ENCODE data around the gene KCNMB4.

Gene KCNMB4, protein sequence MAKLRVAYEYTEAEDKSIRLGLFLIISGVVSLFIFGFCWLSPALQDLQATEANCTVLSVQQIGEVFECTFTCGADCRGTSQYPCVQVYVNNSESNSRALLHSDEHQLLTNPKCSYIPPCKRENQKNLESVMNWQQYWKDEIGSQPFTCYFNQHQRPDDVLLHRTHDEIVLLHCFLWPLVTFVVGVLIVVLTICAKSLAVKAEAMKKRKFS

DNA sequence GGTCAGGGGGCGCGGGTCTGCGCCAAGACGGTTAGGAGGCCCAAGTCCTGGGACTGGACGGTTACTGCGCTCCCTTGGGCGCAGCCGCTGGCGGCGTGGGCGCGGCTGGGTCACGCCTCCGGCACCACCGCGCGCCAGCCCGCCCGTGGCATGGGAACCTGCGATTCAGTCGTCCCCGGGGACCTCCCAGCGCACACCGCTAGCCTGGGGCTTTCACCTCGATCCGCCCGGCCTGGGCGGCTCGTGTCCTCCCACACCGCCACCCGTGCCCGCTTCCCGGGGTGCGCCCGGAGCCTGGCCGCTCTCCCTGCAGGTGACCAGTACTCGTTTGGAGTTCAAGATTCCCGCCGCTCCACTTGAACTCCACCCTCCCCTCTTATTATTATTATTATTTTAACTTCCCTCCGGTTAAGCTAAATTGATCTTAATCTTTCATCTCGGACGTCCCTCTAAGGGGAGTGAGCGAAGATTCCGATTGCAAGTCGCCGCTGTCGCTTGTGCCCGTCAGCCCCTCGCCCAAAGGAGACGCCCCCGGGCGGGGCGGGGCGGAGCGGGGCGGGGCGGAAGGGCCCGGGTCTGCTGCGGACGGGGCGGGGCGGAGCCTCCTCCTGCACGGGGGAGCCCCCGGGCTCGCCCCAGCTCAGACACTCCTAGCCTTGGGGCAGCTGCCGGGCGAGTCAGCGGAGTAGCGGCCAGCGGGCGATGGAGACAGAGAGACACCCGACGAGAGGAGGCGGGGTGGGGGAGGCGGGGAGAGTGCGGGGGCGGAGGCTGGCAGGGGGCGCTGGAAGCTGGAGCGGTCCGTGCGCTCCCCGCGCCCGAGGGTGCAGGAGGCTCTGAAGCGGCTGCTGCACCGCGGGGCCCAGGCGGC is at the start of gene KCNMB4:
Gene KCNMB4 (plus strand): TSS at position 643 of the 871 bp plus-strand sequence. CDS start 445 bp downstream, outside the sequence.
- peak; percentile 54 for DNase-seq

DNA sequence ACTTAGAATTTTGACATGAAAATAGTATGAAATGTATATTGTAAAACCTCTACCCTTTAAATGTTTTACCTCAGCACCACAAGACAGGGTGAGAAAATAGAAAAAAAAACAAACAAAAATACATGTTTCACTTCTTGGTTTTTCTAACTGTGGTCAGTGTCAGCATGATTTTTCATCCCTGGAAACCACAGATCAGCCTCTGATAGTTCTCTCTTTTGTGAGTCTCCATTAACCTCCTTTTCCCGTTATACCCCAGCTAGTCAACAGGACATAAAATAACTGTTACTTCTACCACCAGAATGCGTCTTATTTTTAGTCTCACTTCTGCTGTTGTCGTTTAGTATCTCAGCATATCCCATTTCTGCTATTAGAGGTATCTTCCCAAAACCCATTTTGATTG is 48.3 kb upstream of the KCNMB4 start:
- peak; percentile 52 for DNase-seq

DNA sequence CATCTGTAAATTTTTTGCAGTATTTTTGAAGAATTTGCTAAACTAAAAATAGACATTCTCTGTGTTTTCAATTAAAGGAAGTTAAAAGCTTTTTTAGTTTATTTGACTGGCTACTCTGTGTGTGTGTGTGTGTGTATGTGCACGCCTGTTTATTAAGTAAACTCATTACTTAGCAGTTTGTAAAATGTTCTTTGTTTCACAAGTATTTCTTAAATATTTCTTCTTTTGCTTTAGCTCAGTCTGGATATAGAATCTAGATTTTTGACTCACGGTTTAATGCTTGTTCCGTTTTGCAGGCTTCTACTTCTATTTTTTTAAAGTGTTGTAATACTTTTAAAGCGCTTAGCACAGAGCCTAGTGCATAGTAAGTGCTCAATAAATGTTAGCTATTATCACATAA is 46.5 kb upstream of the KCNMB4 start:
- no peak for DNase-seq

DNA sequence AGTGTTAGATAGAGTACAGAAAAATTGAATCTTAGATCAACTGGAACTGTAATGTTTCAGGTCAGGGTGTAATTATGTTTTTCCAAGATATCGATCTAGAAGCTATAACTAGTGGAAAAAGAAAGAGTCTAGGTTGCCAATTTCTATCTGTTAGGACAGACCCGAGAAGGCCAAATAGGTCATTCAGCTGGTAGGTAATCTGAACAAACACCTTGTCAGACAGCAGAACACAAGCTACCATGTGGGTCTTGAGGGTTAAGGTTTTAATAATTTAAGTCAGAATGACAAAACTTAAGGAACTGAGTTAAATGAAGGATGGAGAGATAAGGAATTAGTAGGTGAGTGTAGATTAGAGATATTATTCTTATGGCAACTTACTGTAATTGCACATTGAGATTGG is 44.9 kb upstream of the KCNMB4 start:
- peak; percentile 33 for DNase-seq

DNA sequence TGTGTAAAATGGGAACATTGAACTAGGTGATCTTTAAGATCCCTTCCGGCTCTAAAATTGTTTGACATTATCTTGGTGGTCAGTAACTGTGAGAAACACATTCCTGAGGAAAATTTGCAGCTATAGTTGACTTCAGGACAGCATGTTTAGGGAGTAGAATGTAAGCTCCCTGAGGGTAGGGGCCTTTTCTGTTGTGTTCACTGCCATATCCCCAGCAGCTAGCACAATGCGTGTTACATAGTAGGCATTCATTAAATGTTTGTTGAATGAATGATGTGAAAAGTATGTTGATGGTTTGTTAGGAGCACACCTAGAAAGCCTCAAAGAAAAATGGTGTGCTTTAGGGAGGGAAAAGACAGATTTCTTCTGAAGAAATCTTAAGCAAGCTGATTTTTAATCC is 38.5 kb upstream of the KCNMB4 start:
- DNase-seq = no peak

DNA sequence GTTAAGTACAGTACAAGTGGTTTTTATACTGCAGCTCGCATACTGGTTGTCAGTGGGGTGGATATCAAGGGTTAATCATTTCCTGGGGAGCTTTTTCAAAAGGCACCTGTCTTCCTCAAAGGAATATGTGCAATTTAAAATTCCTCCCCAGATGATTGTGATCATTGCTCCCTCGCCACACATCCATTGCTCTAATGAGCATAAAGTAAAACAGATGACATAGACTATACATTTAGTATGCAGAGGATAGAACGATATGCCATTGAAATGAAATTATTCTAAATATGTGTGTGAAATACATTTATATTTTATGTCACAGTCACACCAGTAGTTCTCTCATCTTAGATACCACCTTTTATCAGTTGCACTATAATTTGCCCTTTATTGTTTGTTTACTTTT is 36.4 kb upstream of the KCNMB4 start:
- no peak for DNase-seq

DNA sequence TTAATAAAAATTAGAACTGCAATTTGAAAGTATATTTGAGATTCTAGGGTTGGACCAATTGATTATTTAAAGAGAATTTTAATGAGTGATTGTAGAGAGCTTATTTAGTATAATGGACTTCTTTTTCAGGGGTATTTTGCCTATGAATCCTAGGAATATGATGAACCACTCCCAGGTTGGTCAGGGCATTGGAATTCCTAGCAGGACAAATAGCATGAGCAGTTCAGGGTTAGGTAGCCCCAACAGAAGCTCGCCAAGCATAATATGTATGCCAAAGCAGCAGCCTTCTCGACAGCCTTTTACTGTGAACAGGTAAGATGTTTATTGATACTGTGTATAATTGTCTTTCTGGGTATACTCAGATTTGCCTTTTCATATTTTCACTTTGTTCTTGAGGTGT is 35.9 kb upstream of the KCNMB4 start:
- DNase-seq = no peak

DNA sequence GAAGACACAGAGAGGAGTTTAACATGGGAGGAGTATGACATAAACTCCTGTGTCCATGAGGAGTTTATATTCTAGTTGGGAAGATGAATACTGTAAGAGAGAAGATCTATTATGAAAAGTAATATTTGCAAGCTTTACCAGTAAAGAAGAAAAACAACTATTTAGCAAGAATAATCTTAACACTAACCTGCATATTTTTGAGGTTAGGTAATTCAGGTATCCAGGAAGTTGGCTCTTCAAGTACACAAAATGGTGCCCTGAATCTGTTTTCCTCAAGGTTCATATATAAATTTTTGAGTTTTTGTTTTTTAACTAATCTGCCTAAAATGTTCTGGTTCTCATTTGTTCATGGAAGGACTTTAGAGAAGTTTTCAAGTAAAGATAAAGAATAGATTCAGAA is 33.9 kb upstream of the KCNMB4 start:
- DNase-seq = no peak

DNA sequence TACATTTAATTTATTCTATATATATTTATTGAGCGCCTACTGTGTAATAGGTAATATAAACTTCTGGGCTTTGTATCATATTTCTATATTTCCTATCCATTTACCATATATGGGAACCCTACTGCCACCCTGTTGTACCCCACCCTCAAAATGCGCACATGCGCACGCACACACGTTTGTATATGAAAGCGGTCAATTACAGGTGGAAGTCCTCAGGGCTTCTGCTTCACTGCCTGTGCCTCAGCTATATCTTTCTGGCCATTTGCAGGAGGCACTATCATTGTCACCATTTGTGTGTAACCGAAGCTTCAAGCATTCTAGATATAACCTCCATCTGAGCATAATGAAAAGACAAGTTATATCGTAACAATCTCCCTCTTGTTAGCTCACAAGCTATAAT is 31.3 kb upstream of the KCNMB4 start:
- no peak for DNase-seq

DNA sequence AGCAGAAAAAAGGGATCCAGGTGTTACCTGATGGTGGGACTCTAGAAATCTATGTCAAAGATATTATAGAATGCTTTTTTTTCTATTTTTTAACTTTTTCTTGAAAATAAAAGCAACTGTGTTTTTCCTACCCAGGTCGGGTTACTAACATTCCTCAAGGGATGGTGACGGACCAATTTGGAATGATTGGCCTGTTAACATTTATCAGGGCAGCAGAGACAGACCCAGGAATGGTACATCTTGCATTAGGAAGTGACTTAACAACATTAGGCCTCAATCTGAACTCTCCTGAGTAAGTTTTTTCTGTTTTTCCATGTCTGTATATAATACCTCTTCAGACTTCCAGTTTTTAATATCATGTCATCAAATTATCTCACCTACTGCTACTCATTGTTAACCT is 27.6 kb upstream of the KCNMB4 start:
- no peak for DNase-seq

DNA sequence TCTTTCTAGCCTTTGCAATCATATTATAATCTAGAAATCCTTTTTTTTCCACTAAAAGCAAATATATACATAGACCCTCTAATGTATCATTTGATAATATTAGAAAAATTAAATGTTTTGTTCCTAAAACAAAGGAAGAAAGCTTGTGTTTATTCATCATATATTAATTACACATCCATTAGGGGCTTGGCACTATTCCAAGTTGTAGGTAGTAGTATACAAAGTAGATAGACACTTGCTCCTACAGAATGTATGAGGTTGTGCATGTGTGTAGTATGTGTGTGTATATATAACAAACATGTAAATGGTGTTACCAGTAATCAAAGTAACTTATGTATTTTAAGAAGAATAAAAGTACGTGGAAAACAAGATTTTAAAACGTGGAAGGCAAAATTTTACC is 15.0 kb upstream of the KCNMB4 start:
- peak; percentile 27 for DNase-seq

DNA sequence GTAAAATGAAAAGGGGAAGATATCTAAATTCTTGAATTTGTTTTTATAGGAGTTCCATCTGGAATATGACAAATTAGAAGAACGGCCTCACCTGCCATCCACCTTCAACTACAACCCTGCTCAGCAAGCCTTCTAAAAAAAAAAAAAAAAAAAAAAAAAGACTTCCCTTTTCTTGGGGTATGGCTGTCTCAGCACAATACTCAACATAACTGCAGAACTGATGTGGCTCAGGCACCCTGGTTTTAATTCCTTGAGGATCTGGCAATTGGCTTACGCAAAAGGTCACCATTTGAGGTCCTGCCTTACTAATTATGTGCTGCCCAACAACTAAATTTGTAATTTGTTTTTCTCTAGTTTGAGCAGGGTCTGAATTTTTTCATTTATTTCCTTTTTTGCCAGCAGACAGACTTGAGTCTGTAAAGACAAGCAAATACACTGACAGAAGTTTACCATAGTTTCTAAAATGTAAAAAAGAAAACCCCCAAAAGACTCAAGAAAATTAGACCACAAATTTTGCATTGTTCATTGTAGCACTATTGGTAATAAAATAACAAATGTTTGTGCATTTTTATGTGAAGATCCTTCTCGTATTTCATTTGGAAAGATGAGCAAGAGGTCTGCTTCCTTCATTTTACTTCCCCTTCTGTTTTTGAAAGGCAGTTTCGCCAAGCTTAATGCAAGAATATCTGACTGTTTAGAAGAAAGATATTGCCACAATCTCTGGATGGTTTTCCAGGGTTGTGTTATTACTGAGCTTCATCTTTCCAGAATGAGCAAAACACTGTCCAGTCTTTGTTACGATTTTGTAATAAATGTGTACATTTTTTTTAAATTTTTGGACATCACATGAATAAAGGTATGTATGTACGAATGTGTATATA is 12.1 kb upstream of the KCNMB4 start:
- DNase-seq = no peak

DNA sequence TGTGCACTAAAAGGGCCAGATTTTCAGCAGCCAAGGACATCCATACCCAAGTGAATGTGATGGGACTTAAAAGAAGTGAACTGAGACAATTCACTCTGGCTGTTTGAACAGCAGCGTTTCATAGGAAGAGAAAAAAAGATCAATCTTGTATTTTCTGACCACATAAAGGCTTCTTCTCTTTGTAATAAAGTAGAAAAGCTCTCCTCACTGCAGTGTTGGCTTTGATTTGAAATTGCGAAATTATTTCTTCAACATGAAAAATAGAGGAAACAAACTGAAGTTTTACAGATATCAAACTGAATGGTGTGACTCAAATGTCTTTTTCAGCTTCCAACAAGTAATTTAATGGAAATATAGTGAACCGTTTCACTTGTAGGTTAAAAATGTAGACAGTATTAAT is 11.3 kb upstream of the KCNMB4 start:
- DNase-seq = no peak

DNA sequence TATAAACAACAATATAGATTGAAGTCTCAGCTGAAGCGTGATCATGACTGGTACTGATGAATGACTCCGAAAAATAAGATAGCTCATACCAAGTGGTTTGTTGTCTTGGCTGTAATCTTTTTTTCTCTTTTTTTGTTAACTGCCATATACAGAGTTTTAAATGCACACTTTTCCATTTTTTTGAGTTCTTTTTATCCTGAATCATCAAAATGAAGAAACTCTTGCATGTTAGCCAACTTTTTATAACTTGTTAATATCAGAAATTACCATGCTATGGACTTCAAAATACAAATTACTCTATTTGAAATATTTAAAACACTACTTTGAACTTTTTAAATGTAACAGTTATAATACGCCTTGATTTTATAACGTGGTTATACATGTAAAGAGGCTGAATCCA is 10.1 kb upstream of the KCNMB4 start:
- no peak for DNase-seq

DNA sequence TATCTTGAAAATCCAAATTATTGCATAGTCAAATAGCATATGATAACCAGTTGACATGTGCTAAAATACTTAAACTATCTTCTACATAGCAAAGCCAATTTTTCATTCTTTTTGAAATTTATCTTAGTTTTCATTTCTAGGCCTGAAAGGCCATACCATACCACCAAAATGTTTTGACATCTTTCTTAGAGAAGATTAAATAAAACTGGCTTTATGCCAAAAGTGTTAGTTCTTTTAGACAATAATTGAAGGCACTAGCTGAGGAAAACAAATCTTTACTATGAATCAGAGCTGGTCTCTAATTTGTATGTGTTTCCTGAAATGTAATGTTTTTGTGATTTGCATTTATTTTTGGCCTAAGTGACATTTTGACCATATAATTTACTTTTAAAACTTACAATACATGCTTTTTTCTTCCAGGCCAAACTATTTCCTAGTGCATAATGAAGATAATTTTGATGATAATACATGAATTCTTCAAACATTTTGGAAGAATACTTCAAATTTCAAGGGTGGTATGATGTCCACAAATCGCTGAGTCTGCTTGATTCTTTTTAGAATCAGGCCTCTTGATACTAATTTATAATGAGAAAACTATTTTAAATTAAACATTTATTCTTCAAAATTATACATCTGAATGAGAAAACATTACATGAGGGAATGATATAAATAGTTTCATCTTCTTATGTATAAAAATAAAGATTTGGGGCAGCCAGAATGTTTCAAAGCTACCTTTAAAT is 6.5 kb upstream of the KCNMB4 start:
- DNase-seq = peak; percentile 39

DNA sequence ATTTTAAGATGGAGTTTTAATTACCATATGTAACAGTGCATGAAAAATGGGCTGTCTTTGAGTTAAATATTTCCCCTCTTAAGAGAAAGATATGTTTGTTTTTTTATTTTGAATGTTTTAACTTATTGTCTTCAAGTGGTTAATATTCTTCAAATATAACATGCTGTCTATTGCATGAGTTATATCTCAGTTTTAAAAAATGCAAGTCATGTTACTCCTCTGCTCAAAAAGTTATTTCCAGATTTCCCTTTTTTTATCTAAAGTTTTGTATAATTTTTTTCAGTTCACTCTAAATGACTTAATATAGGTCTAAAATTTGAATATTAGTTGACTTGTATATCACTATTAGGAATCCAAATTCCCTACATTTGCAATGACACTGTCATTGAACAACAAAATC is 5.9 kb upstream of the KCNMB4 start:
- no peak for DNase-seq

DNA sequence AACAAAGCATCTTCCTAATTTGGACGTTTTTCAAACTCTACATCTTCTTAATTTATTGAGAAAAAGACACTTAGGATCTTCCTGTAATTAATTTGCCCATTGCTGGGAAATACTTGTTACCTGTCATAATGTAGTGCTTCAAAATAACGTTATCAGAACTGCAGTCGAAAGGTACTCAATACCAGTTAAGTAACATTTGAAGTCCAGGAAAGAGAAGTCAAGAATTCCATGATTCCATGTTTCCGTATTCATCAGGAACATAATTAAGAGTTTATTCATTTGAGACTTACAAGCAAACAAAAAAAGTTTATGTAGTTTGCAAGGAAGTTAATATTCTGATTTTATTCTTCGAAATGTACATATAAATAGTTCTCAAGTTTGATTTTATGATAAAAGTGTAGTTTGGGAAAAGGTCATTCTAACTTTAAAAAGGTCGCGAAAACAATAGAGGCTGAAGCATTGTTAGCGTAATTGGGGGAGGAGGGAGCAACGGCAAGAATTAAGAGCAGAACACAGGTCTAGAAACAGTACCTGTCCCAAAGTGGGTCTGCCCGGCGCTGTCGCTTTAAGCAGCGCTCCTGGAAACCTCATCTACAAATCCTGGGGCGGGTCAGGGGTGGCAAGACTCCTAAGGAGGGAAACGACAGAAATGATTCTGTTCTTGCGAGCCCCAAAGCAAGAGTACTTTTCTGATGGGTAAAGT is 1.2 kb upstream of the KCNMB4 start:
- DNase-seq = no peak

DNA sequence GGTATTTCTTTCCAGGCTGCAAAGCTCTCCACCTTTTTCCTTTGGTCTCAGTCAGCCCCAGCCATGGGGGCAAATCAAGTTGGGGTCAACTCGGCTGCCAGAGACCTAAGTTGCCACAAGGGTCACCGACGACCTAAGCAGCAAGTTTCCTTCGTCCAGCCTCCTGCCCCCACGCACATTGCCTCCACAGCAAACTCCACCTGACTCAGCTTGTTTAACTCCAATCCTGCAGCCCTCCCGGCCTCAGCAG is 767 bp upstream of the KCNMB4 start:
- no peak for DNase-seq

DNA sequence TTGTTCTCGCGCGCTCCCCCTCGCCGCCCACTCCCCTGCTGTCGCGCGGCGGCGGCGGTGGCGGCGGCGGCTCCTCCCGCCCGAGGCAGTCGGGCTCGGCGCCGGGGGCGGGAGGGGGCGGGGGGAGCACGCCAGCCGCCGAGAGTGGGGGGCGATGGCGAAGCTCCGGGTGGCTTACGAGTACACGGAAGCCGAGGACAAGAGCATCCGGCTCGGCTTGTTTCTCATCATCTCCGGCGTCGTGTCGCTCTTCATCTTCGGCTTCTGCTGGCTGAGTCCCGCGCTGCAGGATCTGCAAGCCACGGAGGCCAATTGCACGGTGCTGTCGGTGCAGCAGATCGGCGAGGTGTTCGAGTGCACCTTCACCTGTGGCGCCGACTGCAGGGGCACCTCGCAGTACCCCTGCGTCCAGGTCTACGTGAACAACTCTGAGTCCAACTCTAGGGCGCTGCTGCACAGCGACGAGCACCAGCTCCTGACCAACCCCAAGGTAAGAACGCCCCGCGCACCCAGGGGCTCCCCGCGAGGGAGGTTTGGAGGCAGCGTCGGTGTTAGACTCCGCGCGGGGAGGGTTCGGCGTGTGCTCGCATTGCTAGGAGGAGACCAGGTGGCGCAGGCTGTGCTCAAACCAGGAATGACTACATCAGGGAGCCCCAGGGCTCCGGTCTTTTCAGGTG is 629 bp downstream of the KCNMB4 start:
- peak; percentile 58 for DNase-seq

DNA sequence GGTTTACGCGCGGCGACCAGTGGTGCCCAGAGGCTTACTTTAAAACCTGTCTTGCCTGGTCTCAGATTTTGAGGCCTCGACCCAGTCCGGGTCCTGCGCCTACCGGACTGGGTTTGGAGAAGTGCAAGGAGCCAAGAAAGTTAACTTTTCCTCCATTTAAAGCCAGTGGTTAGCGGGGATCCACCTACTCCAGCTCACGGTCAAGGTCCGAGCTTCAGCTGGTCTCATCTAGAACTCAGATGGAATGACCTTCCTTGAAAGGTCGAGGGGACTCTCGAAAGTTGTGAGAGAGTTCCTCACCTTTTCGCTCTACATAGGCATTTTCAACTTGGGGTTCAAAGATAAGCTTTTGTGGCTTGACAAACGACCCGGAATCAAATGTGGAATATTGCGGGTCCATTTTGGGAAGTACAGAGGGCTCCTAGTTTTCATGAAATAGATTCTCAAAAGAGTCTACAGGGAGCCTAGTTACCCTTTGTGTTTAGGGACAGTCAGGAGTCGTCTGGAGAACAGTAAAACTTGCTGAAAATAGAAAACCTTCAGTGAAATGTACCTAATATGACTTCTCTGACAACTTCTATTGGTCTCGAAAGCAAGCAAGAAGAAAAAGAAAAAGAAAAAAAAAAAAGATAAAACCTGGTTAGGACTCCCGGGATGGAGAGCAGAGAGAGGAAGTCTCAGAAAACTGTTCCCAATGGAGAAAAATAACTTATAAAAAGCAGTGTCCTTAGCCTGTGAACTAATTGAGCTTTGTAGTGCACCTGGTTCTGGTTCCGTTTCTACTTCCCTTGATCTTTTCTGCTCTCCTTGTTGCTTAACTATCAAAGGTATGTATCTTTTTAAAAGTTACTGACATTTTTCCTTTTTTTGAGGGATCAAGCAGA is 1.4 kb downstream of the KCNMB4 start:
- DNase-seq = no peak

DNA sequence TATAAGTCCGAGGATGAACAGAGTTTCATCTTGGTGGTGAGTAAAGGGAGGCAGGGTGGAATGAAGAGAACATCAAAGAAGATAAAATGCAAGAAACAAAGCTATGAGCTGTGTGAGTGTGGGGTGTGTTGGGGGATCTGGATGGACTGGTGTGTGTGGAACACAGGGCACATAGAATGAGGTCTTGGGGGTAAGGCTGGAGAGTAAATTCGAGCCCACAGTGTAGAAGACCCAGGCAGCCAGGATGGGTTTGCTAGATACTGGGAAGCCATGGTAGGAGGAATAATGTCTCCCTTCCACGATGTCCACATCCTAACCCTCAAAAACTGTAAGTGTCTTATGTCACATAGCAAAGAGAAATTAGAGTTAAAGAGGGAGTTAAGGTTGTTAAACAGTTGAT is 6.8 kb downstream of the KCNMB4 start:
- DNase-seq = no peak
